HCT116 (cell line): ENCODE measurements around the gene TMEM115.

Experiments
- CEBPB ChIP-seq: IDR thresholded peaks from 2 replicates; pipeline ENCODE4 v1.6.1; 2012; ENCODE audit warnings: low read depth
- CTCF ChIP-seq, 3 experiments: fragments of 200-600 bp in 1 of 3; sonication (generic) in 1 of 3; IDR thresholded peaks in 2 of 3; conservative IDR thresholded peaks in 1 of 3; 2 replicates each; pipeline ENCODE4 v1.5.1; 2012 to 2017; ENCODE audit warnings: low read depth in 2 of 3, low read length in 2 of 3, antibody characterized with exemption in 1 of 3, borderline replicate concordance in 1 of 3, control low read depth in 1 of 3, mild to moderate bottlenecking in 1 of 3, mixed read lengths in 1 of 3, mixed run types in 1 of 3, moderate library complexity in 1 of 3; ENCODE audit not compliant: insufficient read depth in 1 of 3
- EGR1 ChIP-seq: IDR thresholded peaks from 2 replicates; pipeline ENCODE4 v1.6.1; 2012; ENCODE audit warnings: low read depth
- EZH2 ChIP-seq: fragments of 200-600 bp; sonication (generic); IDR thresholded peaks from 2 replicates; pipeline ENCODE4 v1.6.1; 2017; ENCODE audit warnings: antibody characterized with exemption, mixed run types
- EZH2phosphoT487 ChIP-seq: fragments of 200-600 bp; IDR thresholded peaks from 2 replicates; pipeline ENCODE4 v1.6.1; 2018; ENCODE audit warnings: antibody characterized with exemption, borderline replicate concordance
- POLR2A ChIP-seq: IDR thresholded peaks from 2 replicates; pipeline ENCODE4 v1.7.0; 2011; ENCODE audit warnings: borderline replicate concordance; ENCODE audit not compliant: insufficient read depth, insufficient read length; ENCODE audit errors: extremely low read depth
- POLR2AphosphoS5 ChIP-seq: IDR thresholded peaks from 2 replicates; pipeline ENCODE4 v1.6.1; 2011; ENCODE audit warnings: mild to moderate bottlenecking, low read depth, low read length, moderate library complexity
- REST ChIP-seq: IDR thresholded peaks from 2 replicates; pipeline ENCODE4 v1.6.1; 2012; ENCODE audit warnings: low read depth
- SP1 ChIP-seq: IDR thresholded peaks from 2 replicates; pipeline ENCODE4 v1.6.1; 2012; ENCODE audit warnings: low read depth
- YY1 ChIP-seq: IDR thresholded peaks from 2 replicates; pipeline ENCODE4 v1.6.1; 2011; ENCODE audit warnings: low read length, low read depth, moderate library complexity, mild to moderate bottlenecking; ENCODE audit not compliant: insufficient replicate concordance; ENCODE audit errors: extremely low read depth
- ZFX ChIP-seq: fragments of 450-650 bp; IDR thresholded peaks from 2 replicates; pipeline ENCODE4 v1.6.1; 2017
- ZNF274 ChIP-seq: fragments of 200-500 bp; sonication (Bioruptor generic); IDR thresholded peaks from 2 replicates; pipeline ENCODE4 v1.6.1; 2014; ENCODE audit warnings: mild to moderate bottlenecking, low read depth, low read length, inconsistent platforms

- TF ChIP-seq POLR2AphosphoS5 (peak; percentile 85), CTCF (IDR thresholded peaks at IDR 0.05 in 2 of 3, conservative IDR thresholded peaks at IDR 0.05 in 1 of 3; ENCODE audit: borderline replicate concordance in 1 of 3, insufficient read depth in 1 of 3, low read depth in 2 of 3, low read length in 2 of 3) (no peak), EZH2 (no peak), ZFX (peak; percentile 96), ZNF274 (no peak), EGR1 (no peak), YY1 (peak; percentile 20), POLR2A (peak; percentile 81), REST (no peak), EZH2phosphoT487 (no peak), SP1 (no peak), CEBPB (no peak)
Measured at GRCh38 chr3:50340448-50341329, 18.6 kb downstream of the TMEM115 start, which contains the start of gene RASSF1.
